Stimulated activated CD4-positive, alpha-beta T cell treated with anti-CD3 and anti-CD28 coated beads, Interleukin-12 subunit alpha, Interleukin-12 subunit beta, amount 100 ng/mL, for 24 hours (primary cell): ENCODE results near the gene OR52A1.
"Not testable (repeated sequence)": the region's sequence is repeated elsewhere in the genome, so short reads cannot be mapped to it uniquely, and the experiment has no call there.

Source experiments
- DNase-seq, 2 experiments: peaks; one replicate each; pipeline ENCODE4 v3.0.0-alpha.2; 2020; ENCODE audit warnings: low read depth in 2 of 2

OR52A1 gene

DNA sequence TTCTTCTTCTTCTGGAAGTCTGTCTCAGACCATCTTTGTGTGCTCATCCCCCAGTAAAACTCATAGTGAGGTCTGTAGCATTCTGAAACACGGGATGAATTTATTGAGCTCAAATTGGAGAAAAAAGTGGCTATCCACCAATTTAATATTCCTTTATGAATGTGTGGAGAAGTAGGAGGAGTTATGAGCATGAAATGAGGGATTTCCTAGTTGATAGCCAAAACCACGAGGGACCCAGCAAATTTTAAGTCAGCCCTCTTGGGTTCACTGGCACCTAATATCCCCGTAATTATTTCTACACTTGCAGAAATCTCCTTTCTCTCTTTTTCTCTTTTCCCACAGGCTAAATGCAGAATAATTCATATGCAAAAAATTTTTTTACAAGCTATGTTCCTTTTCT, at the start of gene OR52A1:
Gene OR52A1, minus strand, starts transcription at position 101 of the 400 bp plus-strand sequence. CDS start 2,388 bp downstream, outside the sequence.
- no peak for DNase-seq

DNA sequence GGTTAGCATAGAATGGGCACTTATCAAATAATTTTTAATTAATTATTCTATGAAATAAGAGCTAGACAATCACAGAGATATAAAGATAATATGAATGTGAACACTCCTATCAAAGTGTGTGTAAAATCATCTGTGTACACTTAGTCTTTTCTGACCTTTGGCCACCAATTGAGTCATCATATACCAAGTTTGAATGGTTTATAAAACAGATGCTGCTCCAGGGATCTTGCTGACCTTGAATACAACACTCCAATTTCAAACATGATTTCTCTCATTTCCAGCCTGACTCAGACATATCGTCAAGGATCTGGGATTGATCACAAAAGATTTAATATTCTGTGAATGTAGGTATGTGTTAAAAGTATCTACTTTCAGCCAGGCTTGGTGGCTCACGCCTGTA, 48.8 kb upstream of the OR52A1 start:
- no peak for DNase-seq

DNA sequence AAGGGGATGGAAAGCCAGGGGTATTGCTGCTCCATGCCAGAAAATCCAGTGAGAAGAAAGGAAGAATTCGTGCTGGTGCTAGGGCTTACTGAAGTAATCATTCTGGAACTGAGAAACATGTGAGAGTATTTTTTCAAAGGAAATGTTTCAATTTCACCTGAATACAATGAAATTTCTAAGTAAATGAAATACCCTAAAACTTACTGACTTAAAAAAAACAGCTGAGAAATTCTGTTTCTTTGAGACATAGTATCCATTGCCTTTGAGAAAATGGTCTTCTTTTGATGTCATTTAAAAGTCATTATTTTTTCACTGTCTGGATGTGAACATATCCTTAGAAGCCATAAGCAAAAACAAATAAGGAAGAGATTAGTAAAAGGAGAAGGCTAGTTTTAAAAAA, 46.0 kb upstream of the OR52A1 start, which contains the start of gene OR51V1:
Gene OR51V1, minus strand, starts transcription at position 101 of the 400 bp plus-strand sequence. Its CDS starts 0 bp downstream, at position 101.
- no peak for DNase-seq

DNA sequence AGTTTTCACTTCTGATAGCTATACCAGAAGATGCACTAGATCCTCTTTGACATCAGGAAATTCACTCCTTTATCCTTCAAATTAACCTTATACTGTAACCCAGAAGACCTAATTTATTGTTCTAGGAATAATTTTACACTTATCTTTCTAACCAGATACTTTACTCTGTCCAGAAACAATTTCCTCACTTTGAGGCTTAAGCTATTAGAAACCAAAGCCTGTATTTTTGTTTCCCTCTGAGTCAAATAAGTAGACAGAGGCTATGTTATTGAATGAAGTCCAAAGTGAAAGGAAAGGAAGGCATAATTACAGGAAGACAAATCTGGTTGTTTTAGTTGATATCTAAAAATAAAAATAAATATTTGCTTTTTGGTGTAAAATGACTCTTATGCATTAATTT, 43.7 kb upstream of the OR52A1 start:
- no peak for DNase-seq

DNA sequence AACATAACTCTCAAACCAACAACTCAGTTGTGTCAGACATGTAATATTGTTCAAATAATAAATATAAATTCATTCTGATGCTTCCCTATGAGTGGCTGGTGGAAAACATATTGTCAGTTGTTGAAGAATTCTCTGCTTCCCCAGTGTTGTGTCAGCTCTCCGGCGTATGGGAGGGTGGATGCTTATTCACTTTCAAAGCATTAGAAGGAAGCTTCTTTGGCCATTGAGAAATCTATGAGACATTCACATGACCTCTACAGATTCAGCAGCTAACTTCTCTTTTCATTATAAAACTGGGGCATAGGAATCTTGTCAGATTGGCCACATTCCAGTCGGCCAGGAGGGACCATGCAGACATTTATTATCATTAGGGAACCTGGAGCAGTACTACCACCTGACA, 43.0 kb upstream of the OR52A1 start:
- DNase-seq = no peak

DNA sequence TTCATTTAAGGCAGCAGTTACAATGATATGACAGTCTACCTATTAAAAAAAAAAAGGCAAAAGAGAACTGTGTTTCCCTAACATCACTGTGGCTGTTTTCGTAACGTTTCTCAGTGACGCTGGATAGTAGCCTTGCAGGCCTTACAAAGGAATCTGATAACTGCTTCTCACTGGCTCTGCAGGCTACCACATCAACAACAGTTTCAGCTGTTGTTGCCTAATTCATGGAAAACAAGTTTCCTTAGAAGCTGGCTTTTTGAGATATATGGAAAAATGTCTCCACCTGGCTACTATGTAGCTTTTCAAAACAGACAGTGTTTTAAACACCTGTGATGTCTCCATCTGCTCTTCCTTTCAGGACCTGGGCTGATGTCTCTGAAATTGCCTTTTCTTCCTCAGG, 42.2 kb upstream of the OR52A1 start:
- DNase-seq = no peak

DNA sequence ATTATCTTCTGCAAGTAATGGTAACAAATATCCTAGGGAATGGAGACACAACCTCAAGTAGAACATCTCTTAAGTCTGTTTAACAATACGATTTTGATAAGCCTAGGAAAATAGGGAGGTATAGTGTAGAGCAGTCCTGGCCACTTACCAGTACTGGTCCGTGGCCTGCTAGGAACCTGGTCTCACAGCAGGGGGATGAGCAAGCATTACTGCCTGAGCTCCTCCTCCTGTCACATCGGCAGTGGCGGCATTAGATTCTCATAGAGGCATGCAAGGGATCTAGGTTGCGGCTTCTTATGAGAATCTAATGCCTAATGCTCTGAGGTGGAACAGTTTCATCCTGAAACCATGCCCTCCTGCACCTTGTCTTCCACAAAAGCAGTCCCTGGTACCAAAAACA, 41.5 kb upstream of the OR52A1 start:
- DNase-seq = no peak

DNA sequence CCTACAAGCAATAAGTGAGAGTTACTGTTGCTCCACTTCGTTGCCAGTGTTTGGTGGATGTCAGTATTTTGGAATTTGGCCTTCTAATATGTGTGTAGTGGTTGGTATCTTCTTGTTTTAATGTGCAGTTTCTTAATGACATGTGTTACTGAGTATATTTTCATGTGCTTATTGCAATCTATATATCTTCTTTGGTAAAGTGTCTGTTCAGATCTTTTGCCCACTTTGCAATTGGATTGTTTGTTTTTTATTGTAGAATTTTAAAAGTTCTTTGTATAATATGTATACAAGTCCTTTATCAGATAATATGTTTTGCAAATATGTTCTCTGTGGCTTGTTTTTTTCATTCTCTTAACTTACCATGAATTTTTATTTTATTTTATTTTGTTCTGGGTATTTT, 38.2 kb upstream of the OR52A1 start:
- no peak for DNase-seq

DNA sequence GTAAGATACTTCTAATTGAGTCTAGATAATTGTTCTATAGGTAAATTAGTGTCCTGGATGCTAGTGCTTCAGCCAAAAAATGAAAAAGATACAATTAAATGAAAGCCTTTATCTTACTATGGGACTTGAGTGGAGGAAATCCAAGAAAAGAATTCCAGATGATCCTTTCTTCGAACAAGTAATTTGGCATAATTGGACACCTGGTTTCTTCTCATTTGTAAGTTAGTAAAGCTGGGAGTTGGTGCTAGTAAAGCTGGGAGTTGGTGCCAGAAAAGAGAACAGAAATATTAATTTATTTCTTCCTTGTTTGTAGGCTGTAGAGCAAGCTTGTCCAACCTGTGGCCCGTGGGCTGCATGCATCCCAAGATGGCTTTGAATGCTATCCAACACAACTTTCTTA, 33.6 kb upstream of the OR52A1 start:
- DNase-seq = no peak

DNA sequence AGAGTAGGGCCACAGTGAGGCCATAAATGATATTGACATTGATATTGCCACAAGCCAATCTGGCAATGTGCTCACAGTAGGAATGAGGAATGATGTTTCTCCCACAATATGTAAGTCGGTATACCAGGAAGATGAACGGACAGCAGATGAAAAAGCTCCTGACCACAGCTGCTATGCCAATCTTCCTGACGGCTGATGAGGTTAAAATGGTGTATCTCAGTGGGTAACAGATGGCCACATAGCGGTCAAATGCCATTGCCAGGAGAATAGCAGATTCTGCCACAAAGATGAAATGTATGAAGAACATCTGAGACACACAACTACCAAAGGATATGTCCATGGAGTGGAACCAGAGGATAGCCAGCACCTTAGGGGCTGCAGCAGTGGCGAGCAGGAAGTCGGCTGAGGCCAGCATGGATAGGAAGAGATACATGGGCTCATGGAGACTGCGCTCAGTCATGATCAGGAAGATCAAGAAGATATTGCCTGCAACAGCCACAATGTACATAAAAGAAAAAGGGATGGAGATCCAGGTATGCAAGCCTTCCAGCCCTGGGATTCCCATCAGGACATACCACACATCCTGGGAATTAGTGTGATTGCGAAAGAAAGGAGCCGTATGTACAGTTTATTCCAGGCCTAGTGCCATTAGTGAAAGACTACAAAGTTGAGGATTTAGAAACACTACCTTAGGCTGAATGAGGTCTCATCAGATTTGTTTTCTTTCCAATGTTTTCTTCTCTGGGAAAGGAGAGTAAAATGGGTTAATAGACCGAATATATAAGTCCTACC, 23.7 kb upstream of the OR52A1 start:
- DNase-seq = no peak

DNA sequence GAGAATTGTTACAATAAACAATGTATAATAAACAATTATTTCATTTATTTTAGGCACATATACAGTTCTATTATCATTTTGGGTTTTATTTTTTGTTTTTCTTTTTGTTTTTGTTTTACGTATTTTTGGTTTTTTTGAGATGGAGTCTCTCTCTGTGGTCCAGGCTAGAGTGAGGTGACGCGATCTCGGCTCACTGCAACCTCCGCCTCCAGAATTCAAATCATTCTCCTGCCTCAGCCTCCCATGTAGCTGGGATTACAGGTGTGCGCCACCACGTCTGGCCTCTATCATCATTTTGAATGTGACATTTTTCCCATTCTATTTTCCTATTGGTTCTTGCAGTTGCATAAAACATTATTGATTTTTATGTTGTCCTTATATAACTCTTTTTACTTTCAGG, 20.4 kb upstream of the OR52A1 start:
- no peak for DNase-seq

DNA sequence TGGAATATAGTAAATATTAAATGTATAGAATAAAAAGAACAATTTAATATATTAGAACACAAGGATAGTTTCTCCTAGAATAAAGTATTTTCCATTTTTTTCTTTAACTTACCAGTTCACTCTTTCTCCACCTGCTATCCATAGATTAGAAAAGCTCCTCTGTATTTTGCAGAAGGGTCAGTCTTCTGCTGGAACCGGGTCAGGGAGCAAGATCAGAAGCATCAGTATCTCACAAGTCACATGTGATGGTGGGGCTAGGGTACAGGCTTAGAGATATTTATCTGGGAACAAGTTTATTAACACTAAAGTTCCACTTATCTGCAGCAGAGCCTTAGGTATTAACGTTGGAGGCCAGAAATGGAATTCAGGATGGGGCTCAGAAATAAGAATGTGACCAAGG, 17.3 kb upstream of the OR52A1 start:
- DNase-seq = no peak

DNA sequence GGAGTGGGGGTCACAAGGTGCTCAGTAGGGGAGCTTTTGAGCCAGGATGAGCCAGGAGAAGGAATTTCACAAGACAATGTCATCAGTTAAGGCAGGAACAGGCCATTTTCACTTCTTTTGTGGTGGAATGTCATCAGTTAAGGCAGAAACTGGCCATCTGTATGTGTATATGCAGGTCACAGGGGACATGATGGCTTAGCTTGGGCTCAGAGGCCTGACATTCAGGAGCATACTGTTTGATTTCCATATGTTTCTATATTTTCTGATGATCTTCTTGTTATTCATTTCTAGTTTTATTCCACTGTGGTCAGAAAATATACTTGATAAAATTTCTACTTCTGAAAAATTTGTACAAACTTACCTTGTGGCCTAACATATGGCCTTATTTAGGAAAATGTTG, 11.3 kb upstream of the OR52A1 start:
- DNase-seq = not testable (repeated sequence)

DNA sequence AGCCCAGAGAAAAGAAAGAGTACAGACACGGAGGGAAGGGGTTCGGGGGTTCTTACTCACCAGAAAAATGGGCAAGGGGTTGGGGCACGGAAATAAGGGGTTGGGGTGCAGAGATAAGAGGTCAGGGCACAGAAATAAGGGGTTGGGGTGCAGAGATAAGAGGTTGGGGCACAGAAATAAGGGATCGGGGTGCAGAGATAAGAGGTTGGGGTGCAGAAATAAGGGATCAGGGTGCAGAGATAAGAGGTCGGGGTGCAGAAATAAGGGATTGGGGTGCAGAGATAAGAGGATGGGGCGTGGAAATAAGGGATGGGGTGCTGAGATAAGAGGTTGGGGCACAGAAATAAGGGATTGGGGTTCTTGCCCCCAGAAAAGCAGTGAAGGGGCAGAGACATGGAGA, 10.2 kb upstream of the OR52A1 start:
- not testable (repeated sequence) for DNase-seq

DNA sequence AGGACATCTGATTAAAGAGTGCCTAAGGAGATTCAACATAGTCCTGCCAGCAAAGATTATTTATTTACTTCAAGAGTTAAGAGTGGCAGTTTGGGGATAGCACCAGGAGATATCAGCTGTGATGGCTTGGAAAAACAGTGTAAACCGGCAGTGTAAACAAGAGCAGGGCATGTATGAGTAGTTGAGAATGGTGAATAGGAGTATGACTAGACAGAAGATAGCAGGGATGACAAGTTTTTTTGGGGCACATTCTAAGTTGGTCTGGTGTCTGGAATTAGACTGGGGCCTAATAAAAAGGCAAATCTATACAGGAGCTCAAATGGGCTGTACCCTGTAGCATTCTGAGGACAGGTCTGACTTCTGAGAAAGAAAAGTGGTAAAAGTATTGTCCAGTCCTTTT, 6.5 kb upstream of the OR52A1 start:
- not testable (repeated sequence) for DNase-seq

DNA sequence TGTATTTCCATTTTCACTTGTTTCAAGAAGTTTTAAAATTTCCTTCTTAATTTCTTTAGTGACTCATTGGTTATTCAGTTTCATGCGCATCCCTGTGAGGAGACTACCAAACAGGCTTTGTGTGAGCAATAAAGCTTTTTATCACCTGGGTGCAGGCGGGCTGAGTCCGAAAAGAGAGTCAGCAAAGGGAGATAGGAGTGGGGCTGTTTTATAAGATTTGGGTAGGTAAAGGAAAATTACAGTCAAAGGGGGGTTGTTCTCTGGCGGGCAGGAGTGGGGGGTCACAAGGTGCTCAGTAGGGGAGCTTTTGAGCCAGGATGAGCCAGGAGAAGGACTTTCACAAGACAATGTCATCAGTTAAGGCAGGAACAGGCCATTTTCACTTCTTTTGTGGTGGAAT, 5.7 kb upstream of the OR52A1 start:
- DNase-seq = not testable (repeated sequence)

DNA sequence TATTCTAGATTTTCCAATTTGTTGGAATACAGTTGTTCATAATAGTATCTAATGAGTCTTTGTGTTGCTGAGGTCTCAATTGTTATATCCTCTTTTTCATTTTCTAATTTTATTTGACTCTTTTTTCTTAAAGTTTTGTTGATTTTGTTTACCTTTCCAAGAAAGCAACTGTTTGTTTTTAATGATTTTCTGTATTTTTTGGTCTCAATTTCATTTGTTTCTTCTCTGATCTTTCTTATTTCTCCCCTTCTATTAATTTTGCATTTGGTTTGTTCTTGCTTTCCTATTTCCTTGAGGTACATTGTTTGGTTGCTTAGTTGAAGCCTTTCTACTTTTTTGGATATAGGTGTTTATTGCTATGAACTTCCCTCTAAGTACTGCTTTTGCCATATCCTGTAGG, 5.2 kb upstream of the OR52A1 start:
- no peak for DNase-seq

DNA sequence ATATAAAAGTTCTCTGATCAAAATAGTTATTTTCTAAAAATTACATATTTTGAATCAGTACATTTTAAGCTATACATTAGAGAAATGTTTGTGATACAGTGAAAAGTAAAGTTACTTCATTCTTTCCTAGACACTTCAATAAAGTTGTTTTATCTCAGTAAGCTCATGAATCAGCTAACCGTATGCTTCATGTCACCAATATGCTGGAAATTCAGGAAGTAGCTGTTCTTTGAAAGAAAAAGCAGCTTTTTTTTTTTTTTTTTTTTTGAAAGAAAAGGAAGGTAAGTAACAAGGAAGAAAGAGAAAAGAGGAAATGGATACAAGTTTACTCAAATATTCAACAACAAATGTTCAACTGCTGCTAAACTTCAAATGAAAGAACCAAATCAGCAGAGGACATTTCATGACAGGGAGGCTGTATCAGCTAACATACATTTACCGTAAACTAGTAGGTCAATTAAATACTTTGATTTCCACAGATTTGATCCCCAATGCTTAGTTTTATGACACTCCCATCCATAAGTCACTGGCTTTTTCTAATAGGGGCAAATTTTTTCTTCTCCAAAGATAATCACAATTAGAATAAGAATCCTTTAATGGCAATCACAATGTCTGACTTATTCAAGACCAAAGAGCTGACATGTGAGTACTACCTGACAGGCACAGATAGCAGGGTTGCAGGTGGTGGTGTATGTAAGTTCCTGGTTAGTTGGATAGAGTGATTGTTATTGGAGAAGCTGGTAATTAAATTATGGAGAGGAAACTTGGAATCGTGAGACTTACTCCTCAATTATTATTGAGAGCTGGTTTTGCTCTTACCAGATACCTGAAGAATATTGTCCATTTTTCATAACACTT, 754 bp downstream of the OR52A1 start:
- no peak for DNase-seq

DNA sequence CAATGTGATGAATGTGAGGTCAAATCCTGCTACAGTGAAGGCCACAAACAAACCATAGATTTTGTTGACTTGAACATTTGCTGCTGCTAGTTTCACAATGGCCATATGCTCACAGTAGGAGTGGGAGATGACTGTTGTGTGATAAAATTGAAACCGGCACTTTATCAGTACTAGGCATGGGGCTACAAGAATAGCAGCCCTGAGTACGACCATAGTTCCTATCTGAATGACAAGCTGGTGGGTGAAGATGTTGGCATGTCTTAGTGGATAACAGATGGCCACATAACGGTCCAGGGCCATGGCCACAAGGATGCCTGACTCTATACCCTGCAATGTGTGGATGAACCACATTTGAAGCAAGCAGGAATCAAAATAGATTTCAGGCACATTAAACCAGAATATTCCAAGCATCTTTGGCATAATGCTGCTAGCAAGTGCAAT, 2.8 kb downstream of the OR52A1 start:
- DNase-seq = no peak

DNA sequence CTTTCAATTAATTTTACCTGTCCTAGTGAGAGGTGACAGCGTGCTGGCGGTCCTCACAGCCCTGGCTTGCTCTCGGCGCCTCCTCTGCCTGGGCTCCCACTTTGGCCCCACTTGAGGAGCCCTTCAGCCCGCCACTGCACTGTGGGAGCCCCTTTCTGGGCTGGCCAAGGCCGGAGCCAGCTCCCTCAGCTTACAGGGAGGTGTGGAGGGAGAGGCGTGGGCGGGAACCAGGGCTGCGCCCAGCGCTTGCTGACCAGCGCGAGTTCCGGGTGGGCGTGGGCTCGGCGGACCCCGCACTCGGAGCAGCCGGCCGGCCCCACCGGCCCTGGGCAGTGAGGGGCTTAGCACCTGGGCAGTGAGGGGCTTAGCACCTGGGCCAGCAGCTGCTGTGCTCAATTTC, 10.4 kb downstream of the OR52A1 start:
- DNase-seq = not testable (repeated sequence)

DNA sequence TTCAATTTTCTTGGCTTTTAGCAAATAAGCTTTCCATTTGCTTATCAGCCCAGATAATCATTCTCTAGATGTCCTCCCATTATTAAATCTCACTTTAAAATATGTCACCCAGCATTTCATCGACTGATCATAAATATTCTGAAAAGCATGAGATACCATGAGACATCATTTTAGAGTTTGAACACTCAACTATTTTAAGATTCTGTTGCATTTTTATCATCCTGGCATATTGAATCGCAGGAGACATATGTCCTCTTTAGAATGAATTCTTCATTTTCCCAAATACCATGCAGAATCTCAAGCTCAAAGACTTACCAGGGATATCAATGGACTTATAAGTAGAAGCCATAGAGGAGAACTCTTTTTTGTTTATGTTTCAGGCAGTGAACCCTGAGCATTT, 16.6 kb downstream of the OR52A1 start, which contains the start of gene OR52A5:
Gene OR52A5, minus strand, starts transcription at position 361 of the 400 bp plus-strand sequence. CDS start 5,714 bp downstream, outside the sequence.
- no peak for DNase-seq

DNA sequence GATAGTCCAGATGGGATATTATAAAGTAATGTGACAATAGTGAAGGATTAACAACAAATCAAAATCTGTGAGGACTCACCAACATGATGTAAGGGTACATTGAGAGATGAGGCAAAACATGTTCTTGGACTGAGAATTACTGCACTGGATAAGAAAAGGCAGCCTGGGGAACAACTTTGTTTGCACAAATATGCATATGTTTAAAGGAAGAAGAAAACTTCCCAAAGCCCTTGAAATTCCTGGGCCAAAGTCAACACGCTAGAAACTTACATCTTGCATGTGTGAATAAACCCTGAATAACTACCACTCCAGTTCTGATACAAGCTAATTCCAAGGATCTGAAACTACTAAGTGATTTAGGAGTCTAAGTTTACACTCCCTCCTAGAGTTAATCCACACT, 17.5 kb downstream of the OR52A1 start:
- no peak for DNase-seq

DNA sequence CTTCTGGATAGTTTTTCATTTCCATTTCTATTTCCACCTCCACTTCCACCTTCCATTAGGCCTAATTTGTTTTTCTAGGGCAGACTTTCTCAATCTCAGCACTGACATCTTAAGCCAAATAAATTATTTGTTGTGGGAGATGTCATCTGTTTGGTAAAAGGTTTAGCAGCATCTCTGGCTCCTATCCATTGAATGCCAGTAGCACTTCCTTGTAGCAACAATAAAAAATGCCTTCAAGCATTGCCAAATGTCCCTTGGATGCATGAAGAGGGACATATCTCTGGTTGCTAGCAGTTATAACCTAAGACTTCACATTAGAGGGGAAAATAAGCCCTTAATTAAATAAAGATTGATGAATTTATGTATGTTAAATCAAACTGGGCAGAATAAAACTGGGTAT, 18.3 kb downstream of the OR52A1 start:
- no peak for DNase-seq
